Measurements from ENCODE around the gene ENKD1.
"Not testable (repeated sequence)": the region's sequence is repeated elsewhere in the genome, so short reads cannot be mapped to it uniquely, and the experiment has no call there.

The ENKD1 gene

GRCh38 chr16:67697422-67698185 lies 31.1 kb upstream of the ENKD1 start:
- no peak for DNase-seq
- TF ChIP-seq POLR2A (IDR thresholded peaks at IDR 0.05; ENCODE audit: low read length) (no peak), GATA1 (IDR thresholded peaks at IDR 0.05; ENCODE audit: low read depth, low read length) (no peak)

GRCh38 chr16:67694611-67695010 lies 28.1 kb upstream of the ENKD1 start:
- no peak for DNase-seq
- TF ChIP-seq GATA1 (IDR thresholded peaks at IDR 0.05; ENCODE audit: low read depth, low read length) (no peak), POLR2A (IDR thresholded peaks at IDR 0.05; ENCODE audit: low read length) (no peak)

GRCh38 chr16:67693517-67694285 lies 27.2 kb upstream of the ENKD1 start:
- not testable (repeated sequence) for DNase-seq

DNA sequence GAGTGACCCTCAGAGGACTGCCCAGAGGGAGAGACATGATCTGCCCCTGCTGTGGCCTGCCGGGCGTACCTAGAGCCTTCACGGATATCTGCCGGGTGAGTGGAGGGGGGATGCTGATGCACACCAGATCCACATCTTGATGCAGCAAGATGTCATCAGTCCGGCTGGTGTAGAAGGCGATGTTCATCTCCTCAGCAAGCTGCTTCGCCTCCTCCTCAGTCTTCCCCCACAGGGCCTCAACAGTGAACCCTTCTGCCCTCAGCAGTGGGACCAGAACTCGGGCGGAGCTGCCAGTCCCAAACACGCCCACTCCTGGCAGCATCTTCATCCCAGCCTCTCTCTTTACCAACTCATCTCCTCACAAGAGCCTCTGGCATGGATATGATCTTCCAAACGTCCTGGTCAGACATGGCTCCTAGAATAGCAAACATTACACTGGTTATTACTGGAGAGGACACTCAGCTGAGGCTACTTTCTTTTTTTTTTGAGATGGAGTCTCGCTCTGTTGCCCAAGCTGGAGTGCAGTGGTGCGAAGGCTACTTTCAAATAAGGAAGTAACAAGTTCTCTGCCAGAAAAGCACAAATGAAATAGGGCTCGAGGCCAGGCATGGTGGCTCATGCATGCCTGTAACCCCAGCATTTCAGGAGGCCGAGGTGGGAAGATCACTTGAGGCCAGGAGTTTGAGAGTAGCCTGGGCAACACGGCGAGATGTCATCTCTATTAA lies 19.0 kb upstream of the ENKD1 start:
- DNase-seq = no peak
- TF ChIP-seq POLR2A (IDR thresholded peaks at IDR 0.05; ENCODE audit: low read length) (no peak), GATA1 (IDR thresholded peaks at IDR 0.05; ENCODE audit: low read depth, low read length) (no peak)

DNA sequence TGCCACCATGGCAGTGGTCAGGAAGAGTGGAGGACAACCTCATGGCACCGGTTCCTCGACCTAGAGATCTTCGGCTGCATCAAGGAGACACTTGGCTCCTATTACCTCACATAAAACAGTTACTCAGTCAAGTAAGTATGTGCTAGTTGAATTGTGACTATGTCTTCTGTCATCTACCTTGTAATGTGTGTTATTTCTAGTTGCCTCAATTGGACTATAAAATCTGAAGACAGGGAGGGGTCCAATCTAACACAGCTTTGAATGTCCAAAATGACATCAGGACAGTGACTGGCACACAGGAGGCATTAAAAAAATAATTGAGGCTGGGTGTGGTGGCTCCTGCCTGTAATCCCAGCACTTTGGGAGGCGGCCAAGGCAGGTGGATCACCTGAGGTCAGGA lies 17.2 kb upstream of the ENKD1 start:
- DNase-seq = no peak
- no peak for TF ChIP-seq GATA1 (IDR thresholded peaks at IDR 0.05; ENCODE audit: low read depth, low read length)
- TF ChIP-seq POLR2A (IDR thresholded peaks at IDR 0.05; ENCODE audit: low read length) = no peak

- no peak for TF ChIP-seq POLR2A (IDR thresholded peaks at IDR 0.05; ENCODE audit: low read length)
- no peak for DNase-seq
Measured at GRCh38 chr16:67679935-67680897, 13.7 kb upstream of the ENKD1 start.

- TF ChIP-seq GATA1 (IDR thresholded peaks at IDR 0.05; ENCODE audit: low read depth, low read length) (no peak), POLR2A (IDR thresholded peaks at IDR 0.05; ENCODE audit: low read length) (no peak)
- DNase-seq = no peak
Measured at GRCh38 chr16:67678354-67679023, 11.9 kb upstream of the ENKD1 start.

GRCh38 chr16:67677712-67678111 lies 11.2 kb upstream of the ENKD1 start:
- TF ChIP-seq GATA1 (IDR thresholded peaks at IDR 0.05; ENCODE audit: low read depth, low read length) (no peak), POLR2A (IDR thresholded peaks at IDR 0.05; ENCODE audit: low read length) (no peak)
- DNase-seq = no peak

GRCh38 chr16:67676939-67677338 lies 10.4 kb upstream of the ENKD1 start:
- TF ChIP-seq POLR2A (IDR thresholded peaks at IDR 0.05; ENCODE audit: low read length) (no peak), GATA1 (IDR thresholded peaks at IDR 0.05; ENCODE audit: low read depth, low read length) (no peak)

GRCh38 chr16:67676516-67676915 lies 10.0 kb upstream of the ENKD1 start:
- no peak for DNase-seq

More at GRCh38 chr16:67676939-67677338, 10.4 kb upstream of the ENKD1 start:
- no peak for DNase-seq

DNA sequence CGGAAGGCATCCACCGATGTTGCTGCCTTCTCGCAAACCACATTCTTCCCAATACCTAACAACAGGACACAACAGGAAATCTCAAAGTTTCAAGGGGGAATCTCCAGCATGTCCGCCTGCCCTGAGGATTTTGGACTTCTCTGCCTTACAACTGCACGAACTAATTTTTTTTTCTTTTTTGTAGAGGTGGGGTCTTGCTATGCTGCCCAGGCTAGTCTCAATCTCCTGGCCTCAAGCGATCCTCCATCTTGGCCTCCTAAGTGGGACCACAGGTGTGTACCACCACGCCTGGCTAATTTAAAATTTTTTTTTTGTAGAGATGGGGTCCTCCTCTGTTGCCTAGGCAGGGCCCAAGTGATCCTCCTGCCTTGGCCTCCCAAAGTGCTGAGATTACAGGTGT lies 9.4 kb upstream of the ENKD1 start:
- TF ChIP-seq POLR2A (IDR thresholded peaks at IDR 0.05; ENCODE audit: low read length) (no peak), GATA1 (IDR thresholded peaks at IDR 0.05; ENCODE audit: low read depth, low read length) (no peak)
- no peak for DNase-seq

More at GRCh38 chr16:67676516-67676915, 10.0 kb upstream of the ENKD1 start:
- TF ChIP-seq POLR2A (IDR thresholded peaks at IDR 0.05; ENCODE audit: low read length) (no peak), GATA1 (IDR thresholded peaks at IDR 0.05; ENCODE audit: low read depth, low read length) (no peak)

GRCh38 chr16:67675579-67675935 lies 9.0 kb upstream of the ENKD1 start:
- no peak for TF ChIP-seq GATA1 (IDR thresholded peaks at IDR 0.05; ENCODE audit: low read depth, low read length)
- TF ChIP-seq POLR2A (IDR thresholded peaks at IDR 0.05; ENCODE audit: low read length) = no peak
- no peak for DNase-seq

Measured in erythroblast (primary cell).